ENCODE data around the gene HS6ST2.

HS6ST2 gene

DNA sequence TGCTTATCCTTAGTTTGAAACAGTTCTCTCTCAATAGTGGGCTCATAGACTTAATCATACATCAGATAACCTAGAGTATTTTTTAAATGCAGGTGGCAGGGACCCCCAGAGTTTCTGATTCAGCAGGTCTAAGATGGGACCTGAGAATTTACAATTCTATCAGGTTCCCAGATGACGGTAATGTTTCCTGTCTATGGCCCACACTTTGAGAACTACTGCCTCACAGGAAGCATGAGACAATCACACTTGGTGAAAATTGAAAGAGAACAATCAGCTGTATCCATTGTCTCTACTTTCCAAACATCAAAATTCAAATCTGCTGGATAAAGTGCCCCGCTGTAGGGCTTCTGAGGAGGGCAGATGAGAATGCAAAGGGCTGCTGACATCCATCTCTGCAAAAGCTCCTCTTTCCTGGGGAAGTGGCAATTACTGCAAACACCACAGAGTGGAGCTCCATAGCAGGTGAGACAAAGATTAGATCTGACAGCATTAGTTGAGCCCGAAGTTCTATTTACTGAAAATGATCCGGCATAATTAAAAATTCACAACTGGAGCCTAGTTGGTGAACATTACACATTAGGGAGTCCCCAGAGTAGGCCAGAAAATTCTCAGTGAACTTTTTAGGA, 281.8 kb downstream of the HS6ST2 start:
- DNase-seq (ENCODE audit: low spot score in 2 of 2) (peak in 1 of 2 donors; percentile 45), ATAC-seq (peak; percentile 38)
- Mint-ChIP-seq H3K9me3 (peaks cover 7% of the 10 kb centered on the region), H3K36me3 (no peaks in the 10 kb centered on the region), H3K4me3 (peak overlapping the region; percentile 48), H3K27ac (peak overlapping the region; percentile 74), H3K4me1 (peaks cover 9% of the 10 kb centered on the region)

DNA sequence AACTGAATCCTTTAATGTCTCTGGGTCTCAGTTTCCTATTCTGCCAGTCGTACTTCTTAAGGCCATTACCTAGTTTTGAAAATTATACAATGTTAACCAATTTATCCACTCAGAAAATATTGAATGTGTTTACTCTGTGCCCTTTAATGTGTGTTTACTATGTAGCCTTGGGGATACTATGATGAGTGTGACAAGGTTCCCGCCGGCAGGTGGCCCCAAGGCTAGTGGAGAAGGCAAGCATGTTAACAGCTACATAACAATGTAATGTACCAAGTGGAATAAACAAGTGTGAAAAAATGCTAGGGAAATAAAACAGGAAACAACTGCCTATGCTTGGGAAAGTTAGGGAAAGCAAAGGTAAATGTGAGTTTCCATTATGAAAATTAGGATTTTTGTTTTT, 282.3 kb downstream of the HS6ST2 start:
- Mint-ChIP-seq H3K27ac (no peak overlapping the region), H3K9me3 (peaks cover 7% of the 10 kb centered on the region), H3K4me3 (no peak overlapping the region), H3K4me1 (peaks cover 9% of the 10 kb centered on the region), H3K36me3 (no peaks in the 10 kb centered on the region)
- ATAC-seq (no peak), DNase-seq (ENCODE audit: low spot score in 2 of 2) (no peak)

DNA sequence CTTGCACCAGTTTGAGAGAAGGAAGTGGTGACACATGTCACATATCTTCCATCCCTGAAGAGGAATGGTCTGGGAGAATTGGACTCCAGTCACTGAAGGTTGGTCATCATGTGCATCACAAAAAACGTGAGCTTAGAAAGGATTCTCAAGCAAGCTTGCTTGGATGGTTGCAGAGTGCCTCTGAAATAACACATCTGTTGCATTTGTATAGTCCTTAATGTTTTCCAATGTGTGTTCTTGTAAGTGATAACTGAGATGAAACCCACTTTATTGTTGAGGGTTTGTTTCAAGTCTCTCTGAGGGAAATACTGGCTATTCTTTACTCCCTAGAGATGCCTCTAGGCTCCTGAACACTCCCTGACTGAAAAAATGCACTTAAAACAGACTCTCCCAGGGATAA, 285.1 kb downstream of the HS6ST2 start:
- H3K4me3 Mint-ChIP-seq: no peak overlapping the region
- H3K4me1 Mint-ChIP-seq: peaks cover 9% of the 10 kb centered on the region
- ATAC-seq (no peak), DNase-seq (ENCODE audit: low spot score in 2 of 2) (no peak)
- H3K36me3 Mint-ChIP-seq: no peaks in the 10 kb centered on the region
- no peak overlapping the region for H3K27ac Mint-ChIP-seq
- no peaks in the 10 kb centered on the region for H3K9me3 Mint-ChIP-seq

DNA sequence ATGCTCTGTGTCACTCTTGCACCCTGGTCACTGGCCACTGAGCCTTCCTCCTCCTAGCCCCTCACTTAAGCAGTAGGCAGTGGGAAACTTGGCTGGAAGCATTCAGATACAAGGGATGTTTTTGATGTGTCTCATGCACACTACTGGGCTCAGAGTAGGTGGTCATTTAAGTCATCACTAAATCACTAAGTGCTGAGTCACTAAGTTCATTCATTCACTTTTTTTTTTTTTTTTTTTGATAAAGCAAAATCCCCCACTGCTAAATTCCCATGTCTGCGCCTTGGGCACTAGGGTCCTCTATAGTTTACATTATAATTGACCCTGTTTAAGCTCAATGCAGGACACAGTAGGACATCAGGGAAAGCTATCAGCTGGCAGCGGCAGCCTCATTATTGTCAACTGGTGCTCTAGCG, 287.2 kb downstream of the HS6ST2 start:
- peaks cover 7% of the 10 kb centered on the region for H3K4me1 Mint-ChIP-seq
- no peak for DNase-seq (ENCODE audit: low spot score in 2 of 2)

DNA sequence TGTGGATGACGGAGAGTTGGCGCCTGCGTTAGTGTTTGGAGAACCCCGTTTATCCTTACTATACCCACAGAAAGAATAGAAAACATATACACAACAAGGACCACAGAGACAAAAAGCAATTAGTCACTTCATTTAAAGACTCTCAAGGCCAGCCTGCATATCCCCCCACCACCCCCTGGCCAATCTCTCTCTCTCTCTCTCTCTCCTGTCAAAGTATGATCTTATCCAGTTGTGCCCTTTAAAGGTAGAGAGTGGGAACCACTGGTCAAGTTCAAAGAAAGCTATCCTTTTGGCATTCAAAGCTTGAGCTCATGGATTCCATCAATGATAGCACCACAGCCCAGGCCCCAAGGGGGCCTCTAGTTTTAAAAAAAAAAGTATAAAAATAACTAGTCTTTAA, 289.3 kb downstream of the HS6ST2 start:
- Mint-ChIP-seq H3K9me3 (no peaks in the 10 kb centered on the region), H3K36me3 (no peaks in the 10 kb centered on the region), H3K4me3 (no peak overlapping the region), H3K4me1 (no peaks in the 10 kb centered on the region), H3K27ac (no peak overlapping the region)
- DNase-seq (ENCODE audit: low spot score in 2 of 2) (no peak), ATAC-seq (no peak)

More for the DNA sequence above, 287.2 kb downstream of the HS6ST2 start:
- ATAC-seq: no peak
- Mint-ChIP-seq H3K9me3 (no peaks in the 10 kb centered on the region), H3K27ac (no peak overlapping the region), H3K4me3 (no peak overlapping the region), H3K36me3 (no peaks in the 10 kb centered on the region)

DNA sequence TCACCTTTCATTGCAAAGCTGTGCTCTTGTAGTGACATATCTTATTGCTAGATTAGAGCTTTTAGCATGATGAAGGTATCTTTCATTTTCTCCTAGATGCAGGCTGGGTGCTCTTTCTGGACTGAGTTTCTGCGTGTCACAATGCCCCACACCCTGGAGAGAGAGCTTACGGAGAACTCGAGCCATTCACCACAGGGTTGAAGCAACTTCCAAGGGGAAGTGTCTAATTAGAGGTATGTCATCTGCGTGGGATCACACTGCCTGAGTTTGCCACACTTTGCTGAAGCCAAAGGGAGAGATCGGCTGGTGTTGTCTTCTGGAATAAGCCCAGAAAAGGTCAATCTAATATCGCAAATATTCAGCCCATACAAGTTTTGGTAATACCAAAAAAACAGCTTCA, 290.3 kb downstream of the HS6ST2 start:
- ATAC-seq (no peak), DNase-seq (ENCODE audit: low spot score in 2 of 2) (no peak)
- Mint-ChIP-seq H3K4me1 (no peaks in the 10 kb centered on the region), H3K4me3 (no peak overlapping the region), H3K36me3 (no peaks in the 10 kb centered on the region), H3K9me3 (no peaks in the 10 kb centered on the region), H3K27ac (no peak overlapping the region)

DNA sequence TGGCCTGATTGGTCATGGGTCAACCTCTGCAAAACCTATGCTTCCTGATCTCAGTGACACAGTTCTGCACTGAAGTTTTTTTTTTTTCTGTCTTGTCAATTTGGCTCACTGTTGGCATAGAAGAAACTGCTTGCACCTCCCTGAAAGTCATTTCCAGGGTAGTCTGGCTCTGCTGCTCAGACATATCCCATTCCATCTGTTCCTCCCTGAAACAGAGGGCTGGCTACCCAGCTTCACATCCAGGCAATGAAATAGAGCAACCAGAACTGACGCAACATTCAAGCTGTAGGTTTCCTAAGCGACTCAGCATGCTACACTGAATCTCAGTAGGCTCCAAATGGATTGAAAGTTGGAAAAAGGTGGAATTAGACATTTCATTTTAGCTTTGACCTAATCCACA, 292.8 kb downstream of the HS6ST2 start:
- no peak for DNase-seq (ENCODE audit: low spot score in 2 of 2)
- no peaks in the 10 kb centered on the region for H3K9me3 Mint-ChIP-seq
- no peak overlapping the region for H3K27ac Mint-ChIP-seq

DNA sequence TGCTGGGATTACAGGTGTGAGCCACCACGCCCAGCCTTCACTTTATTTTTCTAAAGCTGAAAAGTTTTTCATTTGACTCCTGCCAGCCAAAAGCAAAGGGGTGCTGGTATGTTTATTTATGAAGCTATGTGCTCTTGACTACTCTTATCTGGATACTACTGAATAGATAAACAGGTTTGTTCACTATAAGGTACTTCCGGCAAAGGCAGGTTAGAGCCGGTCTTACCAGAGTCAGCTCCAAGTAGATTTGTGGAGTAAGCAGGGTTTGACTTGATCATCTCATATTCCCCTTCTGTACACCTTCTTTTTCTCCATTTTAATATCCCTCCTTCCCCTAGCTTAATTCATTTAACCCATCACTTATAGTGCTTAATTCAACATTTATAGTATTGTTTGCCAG, 294.2 kb downstream of the HS6ST2 start:
- Mint-ChIP-seq H3K36me3 (no peaks in the 10 kb centered on the region), H3K9me3 (no peaks in the 10 kb centered on the region), H3K27ac (no peak overlapping the region), H3K4me1 (no peaks in the 10 kb centered on the region), H3K4me3 (no peak overlapping the region)
- no peak for ATAC-seq
- DNase-seq (ENCODE audit: low spot score in 2 of 2): no peak

More for the DNA sequence above, 292.8 kb downstream of the HS6ST2 start:
- Mint-ChIP-seq H3K36me3 (no peaks in the 10 kb centered on the region), H3K4me1 (no peaks in the 10 kb centered on the region), H3K4me3 (no peak overlapping the region)
- ATAC-seq: no peak

DNA sequence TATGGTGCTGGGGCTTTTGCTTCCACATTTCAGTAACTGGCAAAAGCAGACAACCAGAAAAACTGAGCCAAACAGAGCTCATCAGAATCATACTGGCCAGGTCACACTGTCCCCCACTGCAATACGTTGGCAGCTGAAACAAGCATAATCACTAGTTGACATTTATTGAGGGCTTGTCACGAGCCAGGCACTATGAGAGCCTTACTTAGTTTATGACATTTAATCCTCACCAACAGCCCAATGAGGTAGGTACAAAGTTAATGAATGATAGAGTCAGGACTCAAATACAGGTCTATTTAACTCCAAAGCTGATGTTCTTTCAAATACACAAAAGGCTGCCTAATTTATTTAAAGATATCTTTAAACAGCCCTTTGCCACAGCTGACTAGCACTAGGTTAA, 295.6 kb downstream of the HS6ST2 start:
- Mint-ChIP-seq H3K27ac (no peak overlapping the region), H3K4me3 (no peak overlapping the region), H3K4me1 (no peaks in the 10 kb centered on the region), H3K36me3 (no peaks in the 10 kb centered on the region), H3K9me3 (no peaks in the 10 kb centered on the region)
- no peak for DNase-seq (ENCODE audit: low spot score in 2 of 2)
- ATAC-seq: no peak

DNA sequence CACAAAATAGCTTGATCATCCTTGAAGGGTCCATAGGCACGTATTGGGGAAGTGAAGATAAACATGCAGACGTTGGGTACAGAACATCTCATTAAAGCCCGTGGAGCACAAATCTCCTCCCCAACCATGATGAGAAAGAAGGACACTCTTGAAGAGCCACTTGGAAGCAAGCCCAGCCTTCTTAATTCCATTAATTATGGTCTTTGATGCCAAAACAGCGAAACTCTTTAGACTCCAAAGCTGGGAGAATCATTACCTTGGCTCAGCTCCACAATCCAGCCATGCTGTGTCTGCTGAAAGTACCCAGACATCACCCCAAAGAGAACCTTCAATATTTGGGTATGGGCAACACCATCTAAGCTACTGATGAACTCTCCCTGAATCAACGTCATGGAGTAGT, 300.6 kb downstream of the HS6ST2 start:
- Mint-ChIP-seq H3K4me1 (no peaks in the 10 kb centered on the region), H3K9me3 (no peaks in the 10 kb centered on the region), H3K4me3 (no peak overlapping the region), H3K27ac (no peak overlapping the region), H3K36me3 (no peaks in the 10 kb centered on the region)
- ATAC-seq: no peak
- no peak for DNase-seq (ENCODE audit: low spot score in 2 of 2)

DNA sequence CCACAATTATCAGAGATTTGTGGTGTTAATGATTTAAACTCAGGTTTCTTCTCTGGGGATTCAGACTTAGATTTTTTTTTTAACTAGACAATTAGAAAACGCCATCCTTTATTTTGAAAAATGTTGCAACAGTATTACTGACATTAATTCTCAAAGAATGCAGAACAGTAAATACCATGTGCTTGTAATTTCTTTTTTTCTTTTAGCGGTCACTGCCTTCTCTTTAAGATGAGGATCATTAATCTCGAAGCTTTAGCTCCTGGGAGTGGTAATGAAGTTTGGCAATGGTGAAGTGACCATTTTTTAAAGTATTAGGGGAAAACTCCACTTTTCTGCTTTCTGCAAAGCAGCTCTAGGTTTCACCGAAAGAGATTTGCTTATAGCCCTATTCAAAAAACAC, 305.6 kb downstream of the HS6ST2 start:
- no peak for DNase-seq (ENCODE audit: low spot score in 2 of 2)
- no peaks in the 10 kb centered on the region for H3K9me3 Mint-ChIP-seq

DNA sequence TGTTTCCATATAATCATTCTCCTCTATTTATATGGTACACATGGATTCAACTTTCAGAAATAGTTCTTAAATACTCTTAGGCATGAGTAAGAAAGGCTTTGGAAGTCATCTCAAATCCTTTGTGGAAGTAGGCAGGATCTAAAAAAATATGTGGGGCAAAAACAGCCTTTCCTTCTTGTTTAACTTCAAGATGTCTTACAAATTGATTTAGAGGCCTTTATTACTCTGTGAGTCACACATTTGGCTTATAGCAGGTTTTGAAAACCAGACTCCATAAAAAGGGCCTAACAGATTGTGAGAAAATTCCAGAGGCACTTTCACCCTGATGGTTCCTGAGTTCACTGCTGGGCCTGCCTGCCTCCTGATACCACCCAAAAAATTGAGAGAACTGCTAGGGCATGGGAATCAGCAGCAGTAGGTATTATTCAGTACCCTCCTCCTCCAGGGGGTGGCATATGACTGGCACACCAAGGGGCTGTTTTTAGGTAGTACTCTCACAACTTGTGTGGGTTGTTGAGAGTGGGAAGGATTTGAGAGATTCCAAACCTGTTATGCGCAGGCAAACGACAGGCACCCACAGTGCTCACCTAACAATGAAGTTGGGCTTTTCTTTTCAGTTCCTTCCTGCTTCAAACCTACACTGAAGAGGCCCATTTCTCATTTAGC, 306.9 kb downstream of the HS6ST2 start:
- no peaks in the 10 kb centered on the region for H3K36me3 Mint-ChIP-seq
- H3K9me3 Mint-ChIP-seq: no peaks in the 10 kb centered on the region
- no peak overlapping the region for H3K4me3 Mint-ChIP-seq
- H3K4me1 Mint-ChIP-seq: no peaks in the 10 kb centered on the region
- H3K27ac Mint-ChIP-seq: no peak overlapping the region
- ATAC-seq: no peak
- no peak for DNase-seq (ENCODE audit: low spot score in 2 of 2)

More for the DNA sequence above, 305.6 kb downstream of the HS6ST2 start:
- Mint-ChIP-seq H3K27ac (no peak overlapping the region), H3K4me3 (no peak overlapping the region), H3K36me3 (no peaks in the 10 kb centered on the region), H3K4me1 (no peaks in the 10 kb centered on the region)
- ATAC-seq: no peak

DNA sequence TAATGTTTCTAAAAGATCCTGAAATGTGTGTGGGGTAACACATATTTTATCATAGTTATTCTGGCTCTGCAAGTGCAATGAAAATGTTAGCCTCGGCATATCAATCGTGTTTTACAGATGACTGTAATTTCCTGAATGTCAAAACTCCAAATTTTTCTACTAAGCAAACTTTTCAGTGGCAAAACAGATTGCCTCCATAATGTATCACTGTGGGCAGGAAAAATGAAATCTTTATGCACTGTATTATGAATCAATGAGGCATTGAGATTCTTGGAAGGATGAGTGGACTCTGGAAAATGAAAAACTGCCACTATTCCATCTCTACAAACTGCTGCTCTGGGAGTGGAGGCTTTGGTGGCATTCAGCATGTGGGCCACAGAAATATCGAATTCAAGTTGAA, 309.5 kb downstream of the HS6ST2 start:
- no peaks in the 10 kb centered on the region for H3K36me3 Mint-ChIP-seq
- DNase-seq (ENCODE audit: low spot score in 2 of 2) (no peak), ATAC-seq (no peak)
- H3K9me3 Mint-ChIP-seq: no peaks in the 10 kb centered on the region
- no peaks in the 10 kb centered on the region for H3K4me1 Mint-ChIP-seq
- no peak overlapping the region for H3K27ac Mint-ChIP-seq
- H3K4me3 Mint-ChIP-seq: no peak overlapping the region

DNA sequence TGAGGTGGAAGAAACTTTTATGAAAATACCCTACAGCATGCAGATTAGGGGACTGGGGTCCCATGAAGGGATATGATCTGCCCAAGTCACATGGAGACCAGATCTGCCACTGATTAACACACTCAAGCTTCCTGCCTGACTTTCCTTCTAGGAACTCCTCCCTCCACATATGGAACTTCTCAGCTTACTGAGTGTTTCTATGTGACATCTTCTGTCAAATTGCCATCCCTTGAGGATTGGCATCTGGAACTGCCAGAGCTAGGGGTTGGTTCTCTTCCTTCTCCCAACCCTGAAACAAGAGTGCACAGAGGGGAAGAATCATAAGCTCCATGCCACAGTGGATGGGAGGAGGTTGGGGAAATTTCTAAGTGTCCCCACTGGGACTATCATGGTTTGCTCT, 319.0 kb downstream of the HS6ST2 start:
- H3K36me3 Mint-ChIP-seq: no peaks in the 10 kb centered on the region
- no peaks in the 10 kb centered on the region for H3K4me1 Mint-ChIP-seq
- DNase-seq (ENCODE audit: low spot score in 2 of 2) (no peak), ATAC-seq (no peak)
- H3K9me3 Mint-ChIP-seq: no peaks in the 10 kb centered on the region
- H3K27ac Mint-ChIP-seq: no peak overlapping the region
- no peak overlapping the region for H3K4me3 Mint-ChIP-seq

DNA sequence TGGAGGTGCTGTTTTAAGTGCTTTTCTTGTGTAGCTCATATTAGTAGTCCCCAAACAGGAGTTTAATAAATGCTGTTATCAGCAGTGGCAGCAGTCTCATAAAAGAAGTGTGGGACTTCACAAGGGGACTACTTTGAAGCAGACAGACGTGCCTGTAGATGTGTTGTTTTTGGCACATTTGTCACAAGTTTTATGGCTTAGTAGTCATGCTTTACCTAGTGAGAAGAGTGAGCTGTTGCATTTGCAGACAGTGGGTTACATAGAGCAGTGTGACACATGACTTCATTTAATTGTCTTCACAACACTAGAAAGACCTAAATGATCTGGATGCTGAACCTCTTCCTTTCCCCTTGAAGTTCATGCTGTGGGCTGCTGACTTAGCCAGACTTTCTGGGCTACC, 320.1 kb downstream of the HS6ST2 start:
- Mint-ChIP-seq H3K36me3 (no peaks in the 10 kb centered on the region), H3K4me3 (no peak overlapping the region), H3K27ac (no peak overlapping the region), H3K9me3 (no peaks in the 10 kb centered on the region), H3K4me1 (no peaks in the 10 kb centered on the region)
- no peak for ATAC-seq
- DNase-seq (ENCODE audit: low spot score in 2 of 2): no peak

DNA sequence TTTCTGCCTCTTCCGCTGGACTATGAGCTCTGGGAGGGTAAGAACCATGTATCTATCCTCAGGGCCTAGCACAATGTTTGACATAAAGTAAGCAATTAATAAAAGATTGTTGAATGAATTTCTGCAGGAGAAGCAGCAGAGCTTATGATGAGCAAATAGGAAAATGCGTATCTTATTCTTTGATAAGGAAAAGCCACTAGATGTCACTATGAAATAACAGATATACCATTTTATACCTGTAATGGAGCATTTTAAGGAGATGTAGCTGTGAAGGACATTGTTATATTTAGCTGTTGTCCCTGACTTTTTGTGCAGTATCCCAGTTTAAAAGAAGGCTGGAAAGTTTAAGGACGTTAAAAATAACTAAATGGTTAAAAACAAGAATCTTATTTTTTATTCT, 322.3 kb downstream of the HS6ST2 start:
- Mint-ChIP-seq H3K4me1 (no peaks in the 10 kb centered on the region), H3K9me3 (no peaks in the 10 kb centered on the region), H3K4me3 (no peak overlapping the region), H3K27ac (no peak overlapping the region), H3K36me3 (no peaks in the 10 kb centered on the region)
- DNase-seq (ENCODE audit: low spot score in 2 of 2) (no peak), ATAC-seq (no peak)
